Testis (tissue), 2 donors: ENCODE measurements around the gene SLMAP.

Experiments
- POLR2A ChIP-seq: fragments of 450-650 bp; IDR thresholded peaks from one replicate; pipeline ENCODE4 v1.6.1; 2017; ENCODE audit warnings: antibody characterized with exemption, mild to moderate bottlenecking, moderate library complexity
- TF ChIP-seq, protein P1 (sequence below), 3 experiments: fragments of 450-650 bp in 2 of 3; fragments of 200-600 bp in 1 of 3; sonication (generic) in 1 of 3; IDR thresholded peaks; one replicate each; pipeline ENCODE4 v1.5.1; 2016 to 2019; ENCODE audit warnings: antibody characterized with exemption in 3 of 3, mild to moderate bottlenecking in 2 of 3, moderate library complexity in 1 of 3

DNA sequence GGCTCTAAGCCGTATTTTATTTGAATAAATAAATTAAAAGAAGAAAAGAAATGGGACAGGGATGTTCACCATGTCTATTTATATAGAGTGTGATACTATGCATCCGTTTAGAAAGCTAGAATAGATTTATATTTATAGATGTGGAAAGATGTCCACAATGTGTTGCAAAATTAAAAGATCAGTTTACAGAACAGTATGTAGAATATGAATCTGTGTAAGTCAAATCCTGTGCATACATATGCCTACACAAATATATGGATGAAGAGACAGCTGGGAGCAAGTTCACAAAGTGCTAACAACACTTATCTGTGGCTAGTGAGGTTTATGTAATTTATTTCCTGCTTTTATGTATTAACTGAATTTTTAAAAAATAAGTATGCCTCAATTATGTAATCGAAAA is 25.4 kb upstream of the SLMAP start:
- TF ChIP-seq POLR2A, result no peak
- TF ChIP-seq, protein P1, sequence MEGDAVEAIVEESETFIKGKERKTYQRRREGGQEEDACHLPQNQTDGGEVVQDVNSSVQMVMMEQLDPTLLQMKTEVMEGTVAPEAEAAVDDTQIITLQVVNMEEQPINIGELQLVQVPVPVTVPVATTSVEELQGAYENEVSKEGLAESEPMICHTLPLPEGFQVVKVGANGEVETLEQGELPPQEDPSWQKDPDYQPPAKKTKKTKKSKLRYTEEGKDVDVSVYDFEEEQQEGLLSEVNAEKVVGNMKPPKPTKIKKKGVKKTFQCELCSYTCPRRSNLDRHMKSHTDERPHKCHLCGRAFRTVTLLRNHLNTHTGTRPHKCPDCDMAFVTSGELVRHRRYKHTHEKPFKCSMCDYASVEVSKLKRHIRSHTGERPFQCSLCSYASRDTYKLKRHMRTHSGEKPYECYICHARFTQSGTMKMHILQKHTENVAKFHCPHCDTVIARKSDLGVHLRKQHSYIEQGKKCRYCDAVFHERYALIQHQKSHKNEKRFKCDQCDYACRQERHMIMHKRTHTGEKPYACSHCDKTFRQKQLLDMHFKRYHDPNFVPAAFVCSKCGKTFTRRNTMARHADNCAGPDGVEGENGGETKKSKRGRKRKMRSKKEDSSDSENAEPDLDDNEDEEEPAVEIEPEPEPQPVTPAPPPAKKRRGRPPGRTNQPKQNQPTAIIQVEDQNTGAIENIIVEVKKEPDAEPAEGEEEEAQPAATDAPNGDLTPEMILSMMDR (IDR thresholded peaks at IDR 0.05), result no peak
